HG03457 (cell line): ENCODE measurements around the gene LLGL1.
A peak's percentile ranks its signal among the peaks of the same experiment; 100 is the strongest.

Experiments
- ATAC-seq: cut with Tn5 transposase; IDR thresholded peaks from one replicate; pipeline ENCODE4 v1.9.1; 2021; ENCODE audit warnings: moderate number of reproducible peaks; ENCODE audit not compliant: unreplicated experiment

Gene LLGL1

GRCh38 chr17:18225121-18225641 is at the start of gene LLGL1:
Gene LLGL1 (plus strand): TSS chr17:18225635. CDS start chr17:18225683, 48 bp downstream.
- ATAC-seq = peak; percentile 70

GRCh38 chr17:18176176-18176575 is 49.3 kb upstream of the LLGL1 start:
- no peak for ATAC-seq

GRCh38 chr17:18177133-18177532 is 48.3 kb upstream of the LLGL1 start:
- no peak for ATAC-seq

- ATAC-seq = no peak
Measured at GRCh38 chr17:18177722-18178121, 47.7 kb upstream of the LLGL1 start.

- ATAC-seq = no peak
Measured at GRCh38 chr17:18179196-18179595, 46.2 kb upstream of the LLGL1 start.

- ATAC-seq = no peak
Measured at GRCh38 chr17:18179804-18180203, 45.6 kb upstream of the LLGL1 start.

GRCh38 chr17:18181358-18181757 is 44.1 kb upstream of the LLGL1 start:
- ATAC-seq = no peak

- no peak for ATAC-seq
Measured at GRCh38 chr17:18182110-18182977, 43.1 kb upstream of the LLGL1 start.

GRCh38 chr17:18182978-18183333 is 42.5 kb upstream of the LLGL1 start:
- peak; percentile 20 for ATAC-seq

- peak; percentile 73 for ATAC-seq
Measured at GRCh38 chr17:18183334-18184142, 41.9 kb upstream of the LLGL1 start, which contains the start of gene ALKBH5. Gene ALKBH5 (plus strand): TSS chr17:18183828. CDS start chr17:18184244, 416 bp downstream.

- peak; percentile 3 for ATAC-seq
Measured at GRCh38 chr17:18184143-18185031, 41.0 kb upstream of the LLGL1 start.

- no peak for ATAC-seq
Measured at GRCh38 chr17:18185391-18185790, 40.0 kb upstream of the LLGL1 start.

- ATAC-seq = no peak
Measured at GRCh38 chr17:18185832-18186626, 39.4 kb upstream of the LLGL1 start.

- ATAC-seq = no peak
Measured at GRCh38 chr17:18186627-18186982, 38.8 kb upstream of the LLGL1 start.

GRCh38 chr17:18187226-18187625 is 38.2 kb upstream of the LLGL1 start:
- ATAC-seq = no peak

- no peak for ATAC-seq
Measured at GRCh38 chr17:18187821-18188761, 37.3 kb upstream of the LLGL1 start.

GRCh38 chr17:18190628-18191235 is 34.7 kb upstream of the LLGL1 start:
- no peak for ATAC-seq

- no peak for ATAC-seq
Measured at GRCh38 chr17:18191236-18191667, 34.2 kb upstream of the LLGL1 start.
